Neural progenitor cell (in vitro differentiated cells): Measurements from ENCODE around the gene PDAP1.

Experiments
- EZH2 ChIP-seq: fragments of 200-600 bp; sonication (generic); IDR thresholded peaks from 2 replicates; pipeline ENCODE4 v1.6.1; 2017; ENCODE audit warnings: antibody characterized with exemption, mild to moderate bottlenecking, moderate library complexity
- EZH2phosphoT487 ChIP-seq: fragments of 200-600 bp; sonication (generic); IDR thresholded peaks from 2 replicates; pipeline ENCODE4 v1.6.1; 2017; ENCODE audit warnings: antibody characterized with exemption
- TF ChIP-seq, protein P1 (sequence below): fragments of 200-600 bp; sonication (generic); IDR thresholded peaks from 2 replicates; pipeline ENCODE4 v1.5.1; 2017; ENCODE audit warnings: antibody characterized with exemption, mild to moderate bottlenecking

DNA sequence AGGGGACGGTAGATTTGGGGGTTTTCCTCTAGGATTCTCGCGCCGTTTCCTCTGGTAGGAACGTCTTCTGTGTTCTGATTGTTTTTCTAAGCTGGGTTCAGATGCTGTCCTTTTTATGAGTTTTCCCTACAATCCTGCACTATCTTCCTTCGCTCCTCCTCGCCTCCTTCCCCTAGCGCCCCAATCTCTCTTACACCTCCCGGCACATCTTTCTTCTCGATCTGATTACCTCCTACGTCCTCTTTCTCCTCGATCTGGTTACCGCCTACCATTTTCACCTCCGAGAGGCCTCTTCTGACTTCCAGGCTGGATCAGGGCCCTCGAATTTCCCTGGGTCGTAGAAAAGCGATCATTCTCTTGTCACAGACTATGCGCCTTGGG, 785 bp upstream of the PDAP1 start:
- TF ChIP-seq, protein P1, sequence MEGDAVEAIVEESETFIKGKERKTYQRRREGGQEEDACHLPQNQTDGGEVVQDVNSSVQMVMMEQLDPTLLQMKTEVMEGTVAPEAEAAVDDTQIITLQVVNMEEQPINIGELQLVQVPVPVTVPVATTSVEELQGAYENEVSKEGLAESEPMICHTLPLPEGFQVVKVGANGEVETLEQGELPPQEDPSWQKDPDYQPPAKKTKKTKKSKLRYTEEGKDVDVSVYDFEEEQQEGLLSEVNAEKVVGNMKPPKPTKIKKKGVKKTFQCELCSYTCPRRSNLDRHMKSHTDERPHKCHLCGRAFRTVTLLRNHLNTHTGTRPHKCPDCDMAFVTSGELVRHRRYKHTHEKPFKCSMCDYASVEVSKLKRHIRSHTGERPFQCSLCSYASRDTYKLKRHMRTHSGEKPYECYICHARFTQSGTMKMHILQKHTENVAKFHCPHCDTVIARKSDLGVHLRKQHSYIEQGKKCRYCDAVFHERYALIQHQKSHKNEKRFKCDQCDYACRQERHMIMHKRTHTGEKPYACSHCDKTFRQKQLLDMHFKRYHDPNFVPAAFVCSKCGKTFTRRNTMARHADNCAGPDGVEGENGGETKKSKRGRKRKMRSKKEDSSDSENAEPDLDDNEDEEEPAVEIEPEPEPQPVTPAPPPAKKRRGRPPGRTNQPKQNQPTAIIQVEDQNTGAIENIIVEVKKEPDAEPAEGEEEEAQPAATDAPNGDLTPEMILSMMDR, result no peak
- TF ChIP-seq EZH2phosphoT487 (no peak), EZH2 (no peak)
